ENCODE data around the gene RRM2. TPM values are rescaled to one million over a fixed set of nuclear protein-coding genes. Genes with fewer than 3 reads are reported as not detected.

Gene RRM2
- total RNA-seq, 2 donors from 2014 or later: 0.08 to 0.63 TPM

DNA sequence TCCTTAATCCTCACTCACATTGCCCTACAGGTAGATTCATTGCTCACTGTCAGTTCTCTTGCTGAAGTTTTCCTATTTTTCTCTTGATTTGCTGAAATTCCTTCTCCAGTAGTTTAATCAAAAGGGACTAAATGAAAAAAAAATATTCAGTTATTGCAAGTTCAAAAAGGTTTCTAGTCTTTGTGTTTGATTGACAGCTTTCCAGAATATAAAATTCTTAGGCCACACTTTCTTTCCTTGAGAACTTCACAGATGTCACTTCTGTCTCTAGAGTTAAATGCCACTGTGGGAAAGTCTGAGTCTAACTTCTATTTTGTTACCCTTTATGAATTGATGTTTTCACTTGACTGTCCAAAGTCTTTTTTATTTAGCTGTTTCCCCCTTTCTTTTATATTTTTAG, 25.7 kb downstream of the RRM2 start:
- no peaks in the 10 kb centered on the region for H3K27me3 ChIP-seq
- TF ChIP-seq, protein P1, sequence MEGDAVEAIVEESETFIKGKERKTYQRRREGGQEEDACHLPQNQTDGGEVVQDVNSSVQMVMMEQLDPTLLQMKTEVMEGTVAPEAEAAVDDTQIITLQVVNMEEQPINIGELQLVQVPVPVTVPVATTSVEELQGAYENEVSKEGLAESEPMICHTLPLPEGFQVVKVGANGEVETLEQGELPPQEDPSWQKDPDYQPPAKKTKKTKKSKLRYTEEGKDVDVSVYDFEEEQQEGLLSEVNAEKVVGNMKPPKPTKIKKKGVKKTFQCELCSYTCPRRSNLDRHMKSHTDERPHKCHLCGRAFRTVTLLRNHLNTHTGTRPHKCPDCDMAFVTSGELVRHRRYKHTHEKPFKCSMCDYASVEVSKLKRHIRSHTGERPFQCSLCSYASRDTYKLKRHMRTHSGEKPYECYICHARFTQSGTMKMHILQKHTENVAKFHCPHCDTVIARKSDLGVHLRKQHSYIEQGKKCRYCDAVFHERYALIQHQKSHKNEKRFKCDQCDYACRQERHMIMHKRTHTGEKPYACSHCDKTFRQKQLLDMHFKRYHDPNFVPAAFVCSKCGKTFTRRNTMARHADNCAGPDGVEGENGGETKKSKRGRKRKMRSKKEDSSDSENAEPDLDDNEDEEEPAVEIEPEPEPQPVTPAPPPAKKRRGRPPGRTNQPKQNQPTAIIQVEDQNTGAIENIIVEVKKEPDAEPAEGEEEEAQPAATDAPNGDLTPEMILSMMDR (IDR thresholded peaks at IDR 0.05): no peak
- H3K27ac ChIP-seq: no peak overlapping the region
- H3K9me3 ChIP-seq: no peaks in the 10 kb centered on the region
- no peak overlapping the region for H3K4me3 ChIP-seq
- H3K36me3 ChIP-seq: no peaks in the 10 kb centered on the region
- no peak for DNase-seq (ENCODE audit: low spot score)
- peaks cover 0 to 18% of the 10 kb centered on the region in 2 donors for H3K4me1 ChIP-seq

DNA sequence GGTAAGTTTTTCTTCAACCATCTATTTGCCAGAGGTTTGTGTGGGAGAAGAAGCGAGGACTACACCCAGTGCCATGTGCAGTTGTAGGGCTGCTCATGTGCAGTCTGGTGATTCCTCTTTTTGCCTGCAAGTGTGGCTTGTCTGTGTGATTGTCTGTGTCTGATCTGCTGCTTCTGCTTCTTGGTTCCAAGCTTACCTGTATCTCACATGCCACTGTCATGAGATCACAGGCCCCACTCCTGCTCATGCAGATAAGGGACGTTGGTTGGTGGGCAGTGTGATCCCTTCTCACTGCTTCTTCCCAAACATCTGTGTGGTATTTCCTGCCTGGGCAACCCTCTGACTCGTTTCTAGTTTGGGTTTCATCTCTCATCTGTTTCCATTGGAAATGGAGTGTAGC, 27.1 kb downstream of the RRM2 start:
- no peak for DNase-seq (ENCODE audit: low spot score)
- Histone ChIP-seq H3K9me3 (no peaks in the 10 kb centered on the region), H3K4me1 (peaks cover 0 to 13% of the 10 kb centered on the region in 2 donors)

DNA sequence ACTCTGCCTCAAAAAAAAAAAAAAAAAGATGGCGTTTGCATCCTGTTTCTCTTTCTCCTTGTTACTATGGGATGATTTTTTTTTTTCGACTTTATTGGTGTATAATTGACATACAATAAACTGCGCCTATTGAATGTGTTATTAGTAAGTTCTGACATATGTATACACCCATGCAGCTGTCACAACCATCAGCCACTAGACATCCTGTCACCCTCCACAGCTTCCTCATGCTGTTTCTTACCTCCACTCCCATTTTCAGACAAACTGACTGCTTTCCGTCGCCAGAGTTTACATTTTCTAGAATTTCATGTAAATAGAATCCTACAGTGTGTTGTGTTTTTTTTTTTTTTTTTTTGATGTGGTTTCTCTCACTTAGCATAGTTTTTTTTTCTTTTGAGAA, 27.9 kb downstream of the RRM2 start:
- H3K4me3 ChIP-seq: no peak overlapping the region
- no peaks in the 10 kb centered on the region for H3K36me3 ChIP-seq
- TF ChIP-seq, protein P1 (IDR thresholded peaks at IDR 0.05): no peak
- no peaks in the 10 kb centered on the region for H3K27me3 ChIP-seq
- H3K4me1 ChIP-seq: peaks cover 0 to 5% of the 10 kb centered on the region in 2 donors
- H3K27ac ChIP-seq: no peak overlapping the region
- DNase-seq (ENCODE audit: low spot score): no peak
- no peaks in the 10 kb centered on the region for H3K9me3 ChIP-seq

More for the DNA sequence above, 27.1 kb downstream of the RRM2 start:
- H3K27me3 ChIP-seq: no peaks in the 10 kb centered on the region
- no peak overlapping the region for H3K27ac ChIP-seq
- no peaks in the 10 kb centered on the region for H3K36me3 ChIP-seq
- TF ChIP-seq, protein P1 (IDR thresholded peaks at IDR 0.05): no peak
- H3K4me3 ChIP-seq: no peak overlapping the region

DNA sequence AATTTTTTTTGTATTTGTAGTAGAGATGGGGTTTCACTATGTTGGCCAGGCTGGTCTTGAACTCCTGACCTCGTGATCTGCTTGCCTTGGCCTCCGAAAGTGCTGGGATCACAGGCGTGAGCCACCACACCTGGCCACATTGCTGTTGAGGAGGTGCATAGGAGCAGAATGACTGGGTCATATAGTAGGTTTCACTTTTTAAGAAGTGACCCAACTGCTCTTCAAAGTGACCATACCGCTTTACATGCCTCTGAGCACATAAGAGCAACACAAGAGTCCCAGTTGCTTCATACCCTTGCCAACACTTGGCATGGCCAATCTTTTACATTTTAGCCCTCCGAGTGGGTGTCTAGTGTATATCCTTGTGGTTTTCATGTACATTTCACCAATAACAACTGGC, 28.9 kb downstream of the RRM2 start:
- Histone ChIP-seq H3K27me3 (no peaks in the 10 kb centered on the region), H3K27ac (no peak overlapping the region), H3K36me3 (no peaks in the 10 kb centered on the region), H3K4me3 (no peak overlapping the region), H3K9me3 (no peaks in the 10 kb centered on the region), H3K4me1 (no peaks in the 10 kb centered on the region)
- DNase-seq (ENCODE audit: low spot score): no peak
- TF ChIP-seq, protein P1 (IDR thresholded peaks at IDR 0.05): no peak

DNA sequence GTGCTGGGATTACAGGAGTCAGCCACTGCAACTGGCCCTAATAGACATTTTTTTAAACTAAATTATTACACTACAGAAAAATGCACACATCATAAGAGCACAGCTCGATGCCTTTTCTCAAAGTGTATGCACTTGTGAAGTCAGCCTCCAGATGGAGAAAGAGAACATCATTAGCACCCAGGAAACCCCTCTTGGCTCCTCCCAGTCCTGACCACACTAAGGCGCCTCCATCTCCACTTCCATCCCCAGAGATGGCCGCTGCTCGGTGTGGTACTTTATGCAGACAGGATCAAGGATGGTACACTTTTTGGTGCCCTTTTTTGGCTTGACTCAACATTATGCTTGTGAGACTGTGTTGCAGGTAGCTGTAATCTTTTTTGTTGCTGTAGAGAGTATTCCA, 34.8 kb downstream of the RRM2 start:
- no peaks in the 10 kb centered on the region for H3K36me3 ChIP-seq
- peaks cover 0 to 4% of the 10 kb centered on the region in 2 donors for H3K4me1 ChIP-seq
- DNase-seq (ENCODE audit: low spot score): no peak
- no peak overlapping the region for H3K27ac ChIP-seq
- H3K4me3 ChIP-seq: no peak overlapping the region
- H3K27me3 ChIP-seq: no peaks in the 10 kb centered on the region
- TF ChIP-seq, protein P1 (IDR thresholded peaks at IDR 0.05): no peak
- no peaks in the 10 kb centered on the region for H3K9me3 ChIP-seq

DNA sequence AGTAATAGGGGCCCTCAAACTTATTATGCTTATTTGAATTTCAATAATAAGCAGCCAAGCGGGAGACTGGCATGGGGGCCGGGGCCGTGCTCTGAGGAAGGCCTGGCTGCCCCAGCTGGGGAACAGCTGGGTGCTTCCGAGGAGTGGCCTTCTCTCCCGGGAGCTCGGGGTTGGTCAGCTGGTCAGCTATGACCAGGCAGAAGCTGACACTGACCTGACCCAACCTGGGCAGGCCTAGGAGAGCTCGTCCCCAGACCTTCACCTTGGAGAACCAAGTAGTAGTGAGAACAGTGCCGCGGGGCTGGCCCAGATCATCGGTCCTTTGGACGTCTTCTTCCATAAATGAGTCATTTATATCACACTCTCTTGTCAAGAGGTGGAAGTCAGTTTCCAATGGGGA, 36.1 kb downstream of the RRM2 start:
- TF ChIP-seq, protein P1 (IDR thresholded peaks at IDR 0.05): no peak
- no peaks in the 10 kb centered on the region for H3K9me3 ChIP-seq
- H3K36me3 ChIP-seq: no peaks in the 10 kb centered on the region
- H3K4me3 ChIP-seq: no peak overlapping the region
- peaks cover 0 to 18% of the 10 kb centered on the region in 2 donors for H3K4me1 ChIP-seq
- H3K27ac ChIP-seq: no peak overlapping the region
- no peaks in the 10 kb centered on the region for H3K27me3 ChIP-seq
- no peak for DNase-seq (ENCODE audit: low spot score)

Data from right atrium auricular region (tissue), 2 donors.